H1 (cell line): ENCODE measurements around the gene MDH1B. TPM values are rescaled to one million over a fixed set of nuclear protein-coding genes. Genes with fewer than 3 reads are reported as not detected.

Experiments used
- KDM4A ChIP-seq: IDR thresholded peaks from one replicate; pipeline ENCODE4 v1.7.1; 2012; ENCODE audit warnings: low read depth, mild to moderate bottlenecking, moderate library complexity, low read length, inconsistent platforms; ENCODE audit not compliant: severe bottlenecking
- MAX ChIP-seq: IDR thresholded peaks from 2 replicates; pipeline ENCODE4 v1.6.1; 2012; ENCODE audit warnings: inconsistent platforms
- RFX5 ChIP-seq: IDR thresholded peaks from 2 replicates; pipeline ENCODE4 v1.6.1; 2011; ENCODE audit warnings: low read depth, low read length, improper control_type of control experiment, borderline replicate concordance
- RXRA ChIP-seq: IDR thresholded peaks from 2 replicates; pipeline ENCODE4 v1.6.1; 2011; ENCODE audit warnings: low read depth, mild to moderate bottlenecking, low read length, moderate library complexity; ENCODE audit not compliant: insufficient read depth
- polyA plus RNA-seq, 7 experiments: library from polyadenylated mRNA; depleted of rRNA in 3 of 7; stranded (reverse) in 5 of 7; unstranded in 2 of 7; fragments of >200 nt in 5 of 7; fragments of 200-250 nt in 2 of 7; gene quantifications; 1 replicate in 5 of 7; 2 replicates in 1 of 7; 4 replicates in 1 of 7; pipeline versions ENCODE4 v1.2.1 to v1.2.3, GENCODE V29; 2011 to 2013; ENCODE audit warnings: missing spikeins in 2 of 7, mixed read lengths in 2 of 7
- total RNA-seq: library from RNA; stranded (reverse); fragmentation: NEBNext Ultra II Directional; extraction: Animal tissue kit (Norgen Biotek cat#: 25700); gene quantifications from 2 replicates; pipeline ENCODE4 v1.2.1, GENCODE V29; 2021

Gene MDH1B
- total and polyA plus RNA-seq, 2 of the 8 experiments (the other 6 are each of a cell fraction or from before 2014, with no cell fraction given) = 1.5 to 2.1 TPM

DNA sequence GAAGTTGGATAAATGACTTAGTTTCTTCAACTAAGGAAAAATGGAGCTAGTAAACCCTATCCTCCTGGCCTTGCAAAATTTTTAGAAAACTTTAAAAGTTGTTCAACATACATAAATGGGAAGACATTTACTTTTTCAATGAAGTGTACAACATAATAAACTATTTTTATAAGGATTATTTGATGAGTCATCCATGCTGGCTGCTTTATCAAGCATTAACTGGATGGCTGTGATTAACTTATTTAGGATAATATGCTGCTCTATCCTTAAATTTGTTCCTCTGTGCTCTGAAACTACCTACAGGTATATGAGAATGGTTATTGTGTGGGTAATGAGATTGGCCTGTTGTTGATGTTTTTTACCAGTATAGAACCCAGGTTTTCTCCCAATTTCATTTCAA lies 68.2 kb downstream of the MDH1B start (continued):
- TF ChIP-seq MAX (no peak), KDM4A (no peak), RXRA (no peak), RFX5 (no peak)
